NCI-H510A (cell line): ENCODE data around the gene ZNF273.
"Not testable (repeated sequence)": the region's sequence is repeated elsewhere in the genome, so short reads cannot be mapped to it uniquely, and the experiment has no call there.

Experiments used
- DNase-seq: peaks from one replicate; lab custom pipeline; 2025; lab: John Stamatoyannopoulos, UW

Gene ZNF273

GRCh38 chr7:64944667-64945502, 41.8 kb downstream of the ZNF273 start:
- DNase-seq = not testable (repeated sequence)

DNA sequence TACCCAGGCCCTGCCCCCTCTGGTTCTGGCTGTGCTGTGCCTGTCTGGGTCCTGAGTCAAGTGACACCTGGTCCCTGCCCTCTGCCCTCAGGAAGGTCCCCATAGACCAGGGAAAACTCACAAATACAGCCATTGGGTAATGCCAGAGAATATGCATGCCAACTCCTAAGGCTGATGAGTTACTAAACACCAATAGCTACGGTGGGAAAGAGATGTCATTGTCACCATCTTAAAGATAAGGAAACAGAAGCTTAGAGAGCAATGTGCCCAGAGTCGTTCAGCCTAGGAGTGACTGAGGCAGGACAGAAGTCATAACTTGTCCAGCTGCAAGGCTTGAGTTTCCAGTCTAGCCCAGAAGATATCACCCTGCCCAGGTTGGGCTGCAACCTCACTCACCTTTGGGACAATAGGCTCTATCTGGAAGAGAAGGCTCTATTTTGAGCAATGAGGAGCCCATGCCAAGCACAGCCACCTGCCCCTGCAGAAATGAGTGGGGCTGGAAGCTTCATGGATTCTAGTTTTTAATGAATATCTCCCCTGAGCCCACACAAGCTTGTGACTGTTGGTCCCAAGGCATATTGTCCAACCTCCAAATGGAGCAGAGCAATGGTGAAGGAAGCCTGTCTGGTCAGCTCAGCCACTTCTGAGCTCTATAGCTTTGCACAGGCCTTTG, 42.6 kb downstream of the ZNF273 start:
- no peak for DNase-seq

GRCh38 chr7:64946772-64947171, 43.7 kb downstream of the ZNF273 start:
- DNase-seq = no peak

DNA sequence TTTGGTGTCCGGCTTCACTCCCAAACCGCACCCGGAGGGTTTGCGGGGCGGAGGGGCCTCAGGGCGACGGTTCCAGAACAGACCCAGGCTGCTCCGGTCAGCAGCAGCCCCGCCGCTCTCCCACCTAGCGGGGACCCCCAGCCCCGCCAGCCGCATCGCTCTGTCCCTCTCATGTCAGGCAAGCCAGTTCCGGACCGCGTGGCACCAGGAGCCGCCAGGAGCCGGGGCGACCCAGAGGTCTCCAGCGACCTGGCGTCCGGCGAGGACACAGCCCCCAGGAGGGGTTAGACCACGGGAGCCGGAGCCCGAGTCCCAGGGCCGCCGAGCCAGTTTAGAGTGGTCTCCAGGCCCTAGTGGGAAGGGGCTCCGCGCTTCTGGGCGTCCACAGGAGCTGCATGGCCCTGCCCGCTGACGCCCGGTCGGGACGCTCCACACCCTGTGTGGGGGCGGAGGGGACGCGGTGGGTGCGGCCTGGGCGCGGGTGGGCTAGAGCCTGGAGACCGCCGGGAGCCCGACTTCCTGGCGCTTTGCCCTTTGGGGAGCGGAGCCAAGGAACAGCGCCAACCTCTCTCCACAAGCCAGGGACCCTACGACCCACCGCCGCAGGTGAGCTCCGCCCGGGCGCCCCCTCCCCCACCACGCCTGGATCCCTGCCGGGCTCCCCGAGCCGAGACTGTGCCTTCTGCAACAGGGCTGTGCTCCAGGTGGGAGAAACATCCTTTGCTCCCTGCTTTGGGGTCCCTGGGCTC, 44.4 kb downstream of the ZNF273 start:
- DNase-seq = no peak

GRCh38 chr7:64948774-64949173, 45.7 kb downstream of the ZNF273 start:
- DNase-seq = not testable (repeated sequence)

DNA sequence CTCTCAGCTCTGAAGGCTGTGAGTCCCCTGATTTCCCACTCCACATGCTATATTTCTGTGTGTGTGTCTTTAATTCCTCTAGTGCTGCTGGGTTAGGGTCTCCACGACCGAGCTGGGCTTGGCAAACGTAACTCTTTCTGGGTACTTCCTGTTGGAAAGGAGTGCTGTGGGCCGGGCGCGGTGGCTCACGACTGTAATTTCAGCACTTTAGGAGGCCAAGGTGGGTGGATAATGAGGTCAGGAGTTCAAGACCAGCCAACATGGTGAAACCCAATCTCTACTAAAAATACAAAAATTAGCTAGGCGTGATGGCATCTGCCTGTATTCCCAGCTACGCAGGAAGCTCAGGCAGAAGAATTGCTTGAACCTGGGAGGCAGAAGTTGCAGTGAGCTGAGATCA, 47.6 kb downstream of the ZNF273 start:
- DNase-seq = not testable (repeated sequence)

- DNase-seq = no peak
Observed at GRCh38 chr7:64951250-64951848, 48.3 kb downstream of the ZNF273 start.

DNA sequence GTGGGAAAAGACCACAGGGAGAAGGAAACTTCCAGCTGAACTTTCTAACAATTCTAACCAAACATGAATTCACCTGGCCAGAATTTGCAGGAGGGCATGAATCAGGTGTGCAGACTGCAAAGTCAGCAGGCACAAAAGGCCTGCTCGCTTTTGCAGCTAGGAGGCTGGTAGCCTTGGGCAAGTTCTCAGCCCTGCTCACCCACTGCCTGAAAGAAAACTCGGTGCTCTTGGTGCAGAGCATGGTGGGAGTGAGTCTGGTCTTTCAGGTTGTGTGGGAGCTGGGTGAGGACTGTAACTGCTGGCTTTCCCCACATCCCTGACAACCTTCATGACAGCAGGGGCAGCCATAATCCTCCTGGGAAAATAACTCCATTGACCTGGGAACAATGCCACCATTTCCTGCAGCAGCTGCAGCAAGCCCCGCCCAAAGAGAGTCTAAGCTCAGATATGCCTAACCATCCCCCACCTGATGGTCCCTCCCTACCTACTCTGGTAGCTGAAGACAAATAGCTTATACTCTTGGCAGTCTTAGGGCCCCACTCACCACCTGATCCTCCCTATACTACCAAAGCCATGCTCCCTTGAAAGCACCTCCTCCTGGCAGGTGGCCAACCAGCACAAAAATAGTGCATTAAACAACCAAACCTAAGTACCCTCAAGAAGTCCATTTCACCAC, 56.1 kb downstream of the ZNF273 start:
- DNase-seq = peak; percentile 70

- no peak for DNase-seq
Observed at GRCh38 chr7:64965594-64965993, 62.5 kb downstream of the ZNF273 start.

DNA sequence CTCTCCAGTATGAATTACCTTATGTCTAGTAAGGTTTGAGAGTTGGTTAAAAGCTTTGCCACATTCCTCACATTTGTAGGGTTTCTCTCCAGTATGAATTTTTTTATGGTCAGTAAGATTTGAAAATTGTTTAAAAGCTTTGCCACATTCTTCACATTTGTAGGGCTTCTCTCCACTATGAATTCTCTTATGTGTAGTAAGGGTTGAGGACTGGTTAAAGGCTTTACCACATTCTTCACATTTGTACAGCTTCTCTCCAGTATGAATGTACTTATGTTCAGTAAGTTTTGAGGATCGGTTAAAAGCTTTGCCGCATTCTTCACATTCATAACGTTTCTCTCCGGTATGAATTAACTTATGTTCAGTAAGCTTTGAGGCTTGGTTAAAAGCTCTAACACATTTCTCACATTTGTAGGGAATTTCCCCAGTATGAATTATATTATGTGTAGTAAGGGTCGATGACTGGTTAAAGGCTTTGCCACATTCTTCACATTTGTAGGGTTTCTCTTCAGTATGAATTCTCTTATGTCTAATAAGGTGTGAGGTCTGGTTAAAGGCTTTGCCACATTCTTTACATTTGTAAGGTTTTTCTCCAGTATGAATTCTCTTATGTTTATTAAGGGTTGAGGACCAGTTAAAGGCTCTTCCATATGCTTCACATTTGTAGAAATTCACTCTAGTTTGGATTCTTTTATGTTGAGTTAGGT, 75.6 kb downstream of the ZNF273 start:
- no peak for DNase-seq
